Measurements from ENCODE around the gene NTN3.
A peak's percentile ranks its signal among the peaks of the same experiment; 100 is the strongest.
"Not testable (repeated sequence)": the region's sequence is repeated elsewhere in the genome, so short reads cannot be mapped to it uniquely, and the experiment has no call there.

NTN3 gene

GRCh38 chr16:2471016-2471652 is at the start of gene NTN3:
NTN3 (plus strand) TSS chr16:2471297; CDS start chr16:2471702, 405 bp downstream.
- no peak for DNase-seq (ENCODE audit: low read depth in 1 of 2, low spot score in 1 of 2)

DNA sequence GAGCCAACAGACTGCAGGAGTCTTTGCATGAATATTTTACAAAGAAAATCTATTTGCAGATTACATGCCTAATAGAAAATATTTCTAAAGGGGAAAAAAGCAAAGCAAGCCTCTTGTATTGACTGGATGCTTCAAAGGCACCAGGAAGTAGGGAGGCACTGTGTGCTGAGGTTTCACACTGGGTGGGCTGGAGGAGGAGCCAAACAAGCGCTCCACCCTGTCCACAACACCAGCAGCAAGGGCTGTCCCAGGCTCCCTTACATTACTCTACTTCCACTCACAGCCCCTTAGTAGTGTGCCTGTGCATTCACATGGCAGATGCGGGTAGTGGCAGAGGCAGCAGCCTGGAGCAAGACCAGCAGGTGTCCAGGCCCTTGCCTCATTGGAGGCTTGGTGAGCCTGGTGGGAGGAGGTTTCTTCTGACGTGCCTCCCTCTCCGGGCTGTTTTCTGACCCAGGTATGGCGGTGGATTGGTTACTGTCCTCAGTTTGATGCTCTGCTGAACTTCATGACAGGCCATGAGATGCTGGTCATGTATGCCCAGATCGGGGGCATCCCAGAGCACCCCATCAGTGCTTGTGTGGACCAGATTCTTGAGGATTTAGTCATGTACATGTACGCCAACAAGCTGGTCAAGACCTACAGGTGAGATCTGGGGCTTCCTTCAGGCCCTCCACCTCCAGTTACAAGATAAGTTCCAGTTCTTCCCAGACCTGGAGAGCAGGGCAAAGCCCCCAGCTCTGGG is 48.8 kb upstream of the NTN3 start:
- DNase-seq (ENCODE audit: low read depth in 1 of 2, low spot score in 1 of 2): no peak

DNA sequence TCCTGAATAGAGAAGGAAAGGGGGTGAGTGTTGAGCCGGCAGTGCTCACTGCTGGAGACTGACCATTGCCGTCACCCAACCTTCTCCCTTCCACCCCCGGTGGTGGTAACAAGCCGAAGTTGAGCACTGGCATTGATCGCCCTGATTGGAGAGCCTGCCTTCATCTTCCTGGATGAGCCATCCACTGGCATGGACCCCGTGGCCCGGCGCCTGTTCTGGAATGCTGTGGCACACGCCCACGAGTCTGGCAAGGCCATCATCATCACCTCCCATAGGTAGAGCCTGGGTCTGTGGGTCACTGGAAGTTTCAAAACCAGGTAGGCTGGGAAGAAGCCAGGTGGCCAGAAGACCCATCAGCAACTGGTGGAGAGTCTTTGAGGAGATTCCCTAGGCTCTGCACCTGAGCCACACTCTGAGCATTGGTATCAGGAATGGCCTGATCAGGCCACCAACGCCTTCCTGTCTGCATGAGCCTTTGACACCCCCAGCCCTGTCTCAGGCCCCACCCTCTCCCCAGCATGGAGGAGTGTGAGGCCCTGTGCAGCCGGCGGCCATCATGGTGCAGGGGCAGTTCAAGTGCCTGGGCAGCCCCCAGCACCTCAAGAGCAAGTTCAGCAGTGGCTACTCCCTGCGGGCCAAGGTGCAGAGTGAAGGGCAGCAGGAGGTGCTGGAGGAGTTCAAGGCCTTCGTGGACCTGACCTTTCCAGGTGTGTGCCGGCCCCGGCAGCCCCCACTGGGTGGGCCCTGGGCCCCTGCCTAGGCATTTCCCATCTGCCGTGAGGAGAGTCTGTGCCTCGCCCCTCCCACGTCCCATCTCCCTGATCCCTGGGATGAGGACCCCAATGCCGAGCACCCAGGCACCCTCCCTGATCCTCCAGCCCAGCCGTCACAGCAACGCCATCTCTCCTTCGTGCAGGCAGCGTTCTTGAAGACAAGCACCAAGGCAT is 46.8 kb upstream of the NTN3 start:
- no peak for DNase-seq (ENCODE audit: low read depth in 1 of 2, low spot score in 1 of 2)

DNA sequence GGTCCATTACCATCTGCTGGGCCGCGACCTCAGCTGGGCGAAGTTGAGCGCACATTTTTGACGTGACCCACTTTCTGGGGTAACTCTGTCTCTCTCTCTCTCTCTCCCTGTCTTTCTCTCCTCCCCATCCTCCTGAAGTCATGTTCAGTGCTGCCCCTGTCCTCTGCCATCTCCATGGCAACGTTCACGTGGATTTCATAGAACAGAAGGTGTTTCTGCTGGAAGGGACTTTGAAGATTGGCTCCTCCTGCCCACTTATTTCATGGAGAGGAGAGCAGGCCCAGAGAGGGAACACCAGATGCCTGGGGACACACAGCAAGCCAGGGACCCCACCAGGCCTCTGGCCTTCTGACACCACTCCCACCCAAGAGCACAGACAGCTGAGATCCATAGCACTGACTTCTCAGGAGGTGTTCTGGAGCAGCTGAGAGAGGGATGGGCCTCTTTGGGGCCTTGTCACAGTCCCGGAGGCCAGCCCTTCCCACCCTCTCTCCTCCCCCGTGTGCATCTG is 46.0 kb upstream of the NTN3 start:
- DNase-seq (ENCODE audit: low read depth in 1 of 2, low spot score in 1 of 2): no peak

DNA sequence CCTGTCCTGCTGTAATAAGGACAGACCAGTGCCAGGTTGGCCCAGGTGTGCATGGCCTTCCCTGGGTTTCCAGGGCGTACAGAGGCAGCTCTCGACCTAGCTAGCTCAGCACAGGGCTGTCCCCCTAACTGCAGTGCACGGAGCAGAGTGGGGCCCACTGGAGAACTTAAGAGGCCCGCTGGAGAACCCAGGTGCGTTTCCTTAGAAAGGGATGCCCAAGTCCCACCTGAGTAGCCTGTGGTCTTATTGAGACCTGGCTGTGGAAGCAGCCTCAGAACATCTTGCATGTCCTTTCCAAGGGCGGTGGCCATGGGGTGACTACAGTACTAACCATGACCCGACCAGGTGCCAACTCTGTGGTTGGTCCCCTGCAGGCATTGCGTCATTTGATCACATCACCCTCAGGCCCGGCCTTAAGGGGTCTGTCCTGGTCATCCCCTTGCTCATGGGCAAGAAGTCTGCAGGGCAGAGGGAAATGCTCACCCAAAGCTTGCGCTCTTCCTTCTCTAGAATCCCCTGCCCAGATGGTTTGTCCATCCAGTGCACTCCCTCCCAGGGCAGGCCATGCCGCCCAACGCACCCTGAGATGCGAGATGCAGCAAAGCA is 45.2 kb upstream of the NTN3 start:
- DNase-seq (ENCODE audit: low read depth in 1 of 2, low spot score in 1 of 2): no peak

DNA sequence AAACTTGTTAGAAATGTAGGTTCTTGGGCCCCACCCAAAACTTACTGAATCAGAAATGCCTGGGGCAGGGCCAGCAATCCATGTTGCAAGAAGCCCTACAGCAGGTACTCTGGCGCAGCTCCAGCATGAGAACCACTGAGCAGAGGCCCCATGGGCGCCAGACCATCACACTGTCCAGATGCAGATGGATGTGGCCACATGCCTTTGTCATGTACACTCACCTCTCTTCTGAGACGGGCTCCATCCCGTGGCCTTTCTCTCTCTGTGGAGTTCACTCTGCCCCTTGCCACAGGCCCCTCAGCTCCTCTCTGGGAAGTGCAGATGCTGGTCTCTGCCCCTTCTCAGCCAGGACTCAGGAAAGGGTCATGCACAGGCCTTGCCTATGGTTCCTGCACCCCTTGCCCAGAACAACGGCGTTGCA is 44.1 kb upstream of the NTN3 start:
- no peak for DNase-seq (ENCODE audit: low read depth in 1 of 2, low spot score in 1 of 2)

DNA sequence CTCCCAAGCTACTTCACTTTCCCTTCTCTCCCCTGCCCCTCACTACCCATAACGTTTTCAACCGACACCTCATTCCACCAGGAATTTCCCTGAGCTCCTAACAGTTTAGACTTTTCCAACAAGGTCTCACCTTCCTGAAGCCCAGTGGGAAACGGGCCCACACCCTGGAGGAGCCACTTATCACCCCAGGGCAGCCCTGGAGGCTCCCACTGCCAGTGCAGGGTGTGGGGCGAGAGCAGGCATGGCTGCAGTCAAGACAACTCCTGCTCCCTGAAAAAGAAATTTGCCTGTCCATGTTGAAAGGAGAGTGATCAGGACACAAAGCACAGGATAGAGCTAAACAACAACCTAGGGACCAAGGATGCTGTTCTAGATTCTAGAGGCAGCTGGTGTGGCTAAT is 43.6 kb upstream of the NTN3 start:
- no peak for DNase-seq (ENCODE audit: low read depth in 1 of 2, low spot score in 1 of 2)

DNA sequence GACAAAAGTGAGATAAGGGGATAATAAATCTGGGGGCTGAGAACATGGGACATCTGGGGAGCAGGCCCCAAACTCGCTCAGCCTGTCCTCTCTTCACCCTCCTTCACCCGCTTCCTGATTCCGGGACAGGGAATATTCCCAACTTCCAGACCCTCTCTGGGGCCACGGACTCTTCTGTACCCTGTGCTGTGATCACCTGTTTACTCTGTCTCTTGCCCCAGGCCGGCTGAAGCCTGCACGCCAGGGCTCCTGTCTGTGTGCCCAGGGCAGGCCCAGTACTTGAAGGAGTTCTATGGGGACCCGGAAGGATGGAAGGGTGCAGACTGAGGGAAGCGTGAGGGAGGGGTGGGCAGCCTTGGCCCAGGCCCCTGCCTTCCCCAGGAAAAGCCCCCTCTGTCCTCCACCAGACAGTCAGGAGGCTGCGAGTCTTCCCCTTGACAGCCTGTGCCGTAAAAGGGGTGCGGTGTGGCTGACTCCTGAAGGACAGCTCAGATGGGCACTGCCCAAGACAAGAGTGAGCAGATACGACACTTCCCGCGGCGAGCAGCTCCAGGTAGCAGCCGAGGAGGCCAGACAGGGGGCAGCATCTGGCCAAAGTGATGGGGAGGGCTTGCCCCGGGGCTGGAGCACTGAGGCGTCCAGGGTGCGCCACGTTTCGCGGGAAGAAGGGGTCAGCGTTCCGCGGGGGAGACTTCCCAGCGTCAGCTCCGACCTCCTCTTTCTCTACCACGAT is 42.9 kb upstream of the NTN3 start:
- no peak for DNase-seq (ENCODE audit: low read depth in 1 of 2, low spot score in 1 of 2)

- DNase-seq (ENCODE audit: low read depth in 1 of 2, low spot score in 1 of 2): no peak
Observed at GRCh38 chr16:2428784-2429033, 42.4 kb upstream of the NTN3 start.

- peak; percentile 95 to 98 for DNase-seq (ENCODE audit: low read depth in 1 of 2, low spot score in 1 of 2)
Observed at GRCh38 chr16:2429034-2429770, 41.9 kb upstream of the NTN3 start, which contains the start of gene CCNF. CCNF (plus strand) TSS chr16:2429447; CDS start chr16:2429482, 35 bp downstream.

- DNase-seq (ENCODE audit: low read depth in 1 of 2, low spot score in 1 of 2): no peak
Observed at GRCh38 chr16:2429771-2430663, 41.1 kb upstream of the NTN3 start.

DNA sequence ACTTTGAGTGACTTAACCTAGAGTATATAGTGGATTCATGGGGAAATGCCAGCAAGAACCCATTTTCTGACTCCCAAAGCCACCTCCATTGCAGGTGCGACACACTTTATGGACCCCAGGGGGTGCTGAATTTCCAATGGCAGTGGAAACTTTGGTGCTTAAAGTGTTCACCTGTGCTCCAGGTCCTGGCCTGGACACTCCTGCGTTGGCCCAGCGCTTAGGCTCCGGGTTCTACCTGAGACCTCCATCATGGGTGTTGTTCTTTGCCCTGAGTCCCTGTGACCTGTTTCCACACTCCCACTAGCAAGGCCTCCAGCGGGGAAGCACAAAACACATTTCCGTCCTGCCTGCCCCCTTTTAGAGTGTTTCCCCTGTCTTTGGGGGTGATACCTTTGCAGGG is 38.8 kb upstream of the NTN3 start:
- DNase-seq (ENCODE audit: low read depth in 1 of 2, low spot score in 1 of 2): no peak

GRCh38 chr16:2432801-2433505 is 38.1 kb upstream of the NTN3 start:
- no peak for DNase-seq (ENCODE audit: low read depth in 1 of 2, low spot score in 1 of 2)

DNA sequence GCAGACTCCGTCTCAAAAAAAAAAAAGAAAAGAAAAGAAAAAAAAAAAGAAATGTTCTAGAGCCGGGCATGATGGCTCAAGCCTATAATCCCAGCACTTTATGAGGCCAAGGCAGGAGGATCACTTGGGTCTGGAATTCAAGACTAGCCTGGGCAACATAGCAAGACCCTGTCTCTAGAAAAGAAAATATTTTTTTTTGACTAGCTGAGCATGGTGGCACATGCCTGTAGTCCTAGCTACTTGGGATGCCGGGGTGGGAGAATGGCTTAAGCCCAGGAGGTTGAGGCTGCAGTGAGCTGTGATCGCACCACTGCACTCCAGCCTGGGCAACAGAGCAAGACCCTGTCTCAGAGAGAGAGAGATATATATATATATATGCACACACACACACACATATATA is 35.9 kb upstream of the NTN3 start:
- not testable (repeated sequence) for DNase-seq (ENCODE audit: low read depth in 1 of 2, low spot score in 1 of 2)

- no peak for DNase-seq (ENCODE audit: low read depth in 1 of 2, low spot score in 1 of 2)
Observed at GRCh38 chr16:2436110-2436509, 35.0 kb upstream of the NTN3 start.

DNA sequence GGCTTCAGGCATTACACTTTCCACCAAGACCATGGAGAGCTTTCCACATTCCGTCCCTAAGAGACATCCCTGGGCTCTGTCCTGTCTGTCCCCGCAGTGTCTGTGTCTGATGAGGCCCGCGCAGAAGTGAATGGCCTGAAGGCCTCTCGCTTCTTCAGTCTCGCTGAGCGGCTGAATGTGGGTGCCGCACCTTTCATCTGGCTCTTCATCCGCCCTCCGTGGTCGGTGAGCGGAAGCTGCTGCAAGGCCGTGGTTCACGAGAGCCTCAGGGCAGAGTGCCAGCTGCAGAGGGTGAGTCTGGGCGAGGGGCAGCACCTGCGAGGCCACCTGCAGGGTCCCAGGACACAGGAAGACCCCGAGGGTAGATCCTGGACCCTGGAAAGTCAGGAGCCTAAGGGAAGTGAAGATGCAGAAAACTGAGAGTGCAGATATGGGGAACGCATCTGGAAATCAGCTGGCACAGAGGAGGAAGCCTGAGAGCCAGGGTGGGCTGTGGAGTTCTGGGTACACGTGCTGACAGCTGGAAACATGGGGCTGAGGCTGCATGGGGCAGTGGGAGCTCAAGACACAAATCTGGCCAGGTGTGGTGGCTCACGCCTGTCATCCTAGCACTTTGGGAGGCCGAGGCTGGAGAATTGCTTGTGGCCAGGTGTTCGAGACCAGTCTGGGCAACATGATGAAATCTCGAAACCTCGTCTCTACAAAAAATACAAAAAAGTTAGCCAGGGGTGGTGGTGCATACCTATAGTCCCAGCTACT is 33.9 kb upstream of the NTN3 start:
- no peak for DNase-seq (ENCODE audit: low read depth in 1 of 2, low spot score in 1 of 2)

DNA sequence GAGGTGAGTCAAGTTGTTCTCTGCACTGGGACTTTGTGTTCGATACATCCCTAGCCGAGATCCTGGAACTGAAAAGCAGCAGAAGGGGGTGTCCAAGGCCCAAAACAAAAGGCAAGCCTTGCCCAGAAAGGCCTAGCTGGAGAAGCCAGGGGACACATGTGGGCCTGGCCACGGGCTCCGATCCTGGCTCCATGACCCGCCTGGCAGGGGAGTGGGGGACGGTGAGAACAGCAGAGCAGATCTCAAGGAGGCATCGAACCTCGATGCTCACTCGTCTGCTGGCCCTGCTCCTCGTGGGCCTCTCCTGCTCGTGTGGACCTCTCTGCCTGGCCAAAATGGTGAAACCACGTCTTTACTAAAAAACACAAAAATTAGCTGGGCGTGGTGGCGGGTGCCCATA is 33.0 kb upstream of the NTN3 start:
- no peak for DNase-seq (ENCODE audit: low read depth in 1 of 2, low spot score in 1 of 2)

DNA sequence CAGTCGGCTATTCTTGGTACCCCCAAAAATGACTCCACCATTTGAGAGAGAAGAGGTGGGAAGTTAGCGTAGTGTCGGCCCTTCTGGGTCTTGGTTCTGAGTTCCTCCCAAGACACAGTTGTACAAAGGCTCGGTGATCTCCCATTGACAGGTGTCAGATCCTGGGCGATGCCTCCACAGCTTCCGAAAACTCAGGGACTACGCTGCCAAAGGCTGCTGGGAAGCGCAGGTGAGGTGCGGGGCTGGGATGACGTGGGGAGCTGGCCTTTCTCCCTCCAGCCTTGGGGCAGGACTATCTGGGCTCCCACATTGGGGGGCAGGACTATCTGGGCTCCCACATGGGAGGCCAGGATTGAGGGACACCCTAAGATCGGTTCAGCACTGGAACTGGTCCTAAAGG is 31.5 kb upstream of the NTN3 start:
- no peak for DNase-seq (ENCODE audit: low read depth in 1 of 2, low spot score in 1 of 2)

All from activated T-helper 1 cell treated with anti-CD3 and anti-CD28 coated beads, Interleukin-2, amount 50 U/mL, for 16 hours (primary cell).